GM21529 (cell line): ENCODE data around the gene PECR.
"Not testable (repeated sequence)": the region's sequence is repeated elsewhere in the genome, so short reads cannot be mapped to it uniquely, and the experiment has no call there.

Experiments used
- ATAC-seq: cut with Tn5 transposase; IDR thresholded peaks from one replicate; pipeline ENCODE4 v1.9.1; 2021; ENCODE audit not compliant: unreplicated experiment

The PECR gene

DNA sequence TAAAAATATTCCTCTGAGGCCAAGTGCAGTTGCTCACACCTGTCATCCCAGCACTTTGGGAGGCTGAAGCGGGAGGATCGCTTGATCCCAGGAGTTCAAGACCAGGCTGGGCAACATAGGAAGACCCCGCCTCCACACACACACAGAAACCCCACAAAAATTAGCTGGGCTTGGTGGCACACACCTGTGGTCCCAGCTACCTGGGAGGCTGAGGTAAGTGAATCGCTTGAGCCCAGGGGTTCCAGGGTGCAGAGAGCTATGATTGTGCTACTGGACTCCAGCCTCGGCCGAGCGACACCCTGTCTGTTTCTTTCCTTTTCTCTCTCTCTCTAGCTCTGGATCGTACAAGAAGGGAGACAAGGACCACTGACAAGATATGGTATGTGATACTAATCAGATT, 25.7 kb upstream of the PECR start:
- no peak for ATAC-seq

DNA sequence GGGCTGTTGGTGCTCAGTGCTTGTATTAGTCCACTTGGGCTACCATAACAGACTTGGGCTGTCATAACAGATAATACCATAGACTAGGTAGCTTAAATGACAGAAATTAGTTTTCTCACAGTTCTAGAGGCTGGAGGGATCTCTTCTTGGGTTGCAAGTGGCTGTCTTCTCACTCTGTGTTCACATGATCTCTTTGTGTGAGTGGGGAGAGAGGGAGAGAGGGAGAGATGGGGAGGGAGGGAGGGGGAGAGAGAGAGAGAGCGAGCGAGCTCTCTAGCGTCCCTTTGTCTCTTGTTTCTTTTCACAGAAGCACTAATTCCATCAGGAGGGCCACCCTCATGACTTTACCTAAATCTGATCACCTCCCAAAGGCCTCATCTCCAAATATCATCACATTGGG, 23.1 kb upstream of the PECR start:
- no peak for ATAC-seq

DNA sequence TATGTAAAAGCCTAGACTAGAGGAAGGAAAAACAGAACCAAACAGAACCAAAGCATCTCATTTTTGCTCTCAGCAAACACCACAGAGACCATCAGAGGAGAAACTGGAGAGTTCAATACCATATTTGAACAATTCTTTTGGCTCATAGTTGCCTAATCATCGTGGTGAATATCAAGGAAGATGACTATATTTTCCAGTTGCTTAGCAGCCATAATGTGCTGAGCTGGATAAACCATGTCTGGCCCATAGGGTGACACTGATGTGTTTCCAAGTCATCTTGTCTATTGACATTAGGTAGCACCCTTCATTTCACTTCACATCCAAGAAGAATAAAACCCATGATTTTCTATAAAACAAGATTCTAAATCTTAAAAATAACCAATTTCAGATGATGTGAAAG, 21.6 kb upstream of the PECR start:
- no peak for ATAC-seq

DNA sequence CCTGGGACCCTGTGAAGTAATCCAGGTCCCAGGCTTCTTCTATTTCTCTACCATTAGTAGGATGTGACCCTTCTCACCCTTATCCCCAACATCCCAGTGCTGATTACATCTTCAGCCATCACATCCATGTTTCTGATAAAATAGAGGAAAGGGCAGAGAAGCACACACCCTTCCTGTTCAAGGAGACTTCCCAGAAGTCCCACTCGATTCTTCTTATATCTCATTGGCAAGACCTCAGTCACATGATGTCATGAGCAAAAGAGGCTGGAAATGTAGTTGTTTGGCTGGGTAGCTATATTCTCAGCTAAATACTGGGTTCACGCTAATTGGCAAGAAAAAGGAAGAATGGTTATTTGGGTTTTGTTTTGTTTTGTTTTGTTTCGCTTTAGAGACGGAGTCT, 19.5 kb upstream of the PECR start:
- ATAC-seq: no peak

DNA sequence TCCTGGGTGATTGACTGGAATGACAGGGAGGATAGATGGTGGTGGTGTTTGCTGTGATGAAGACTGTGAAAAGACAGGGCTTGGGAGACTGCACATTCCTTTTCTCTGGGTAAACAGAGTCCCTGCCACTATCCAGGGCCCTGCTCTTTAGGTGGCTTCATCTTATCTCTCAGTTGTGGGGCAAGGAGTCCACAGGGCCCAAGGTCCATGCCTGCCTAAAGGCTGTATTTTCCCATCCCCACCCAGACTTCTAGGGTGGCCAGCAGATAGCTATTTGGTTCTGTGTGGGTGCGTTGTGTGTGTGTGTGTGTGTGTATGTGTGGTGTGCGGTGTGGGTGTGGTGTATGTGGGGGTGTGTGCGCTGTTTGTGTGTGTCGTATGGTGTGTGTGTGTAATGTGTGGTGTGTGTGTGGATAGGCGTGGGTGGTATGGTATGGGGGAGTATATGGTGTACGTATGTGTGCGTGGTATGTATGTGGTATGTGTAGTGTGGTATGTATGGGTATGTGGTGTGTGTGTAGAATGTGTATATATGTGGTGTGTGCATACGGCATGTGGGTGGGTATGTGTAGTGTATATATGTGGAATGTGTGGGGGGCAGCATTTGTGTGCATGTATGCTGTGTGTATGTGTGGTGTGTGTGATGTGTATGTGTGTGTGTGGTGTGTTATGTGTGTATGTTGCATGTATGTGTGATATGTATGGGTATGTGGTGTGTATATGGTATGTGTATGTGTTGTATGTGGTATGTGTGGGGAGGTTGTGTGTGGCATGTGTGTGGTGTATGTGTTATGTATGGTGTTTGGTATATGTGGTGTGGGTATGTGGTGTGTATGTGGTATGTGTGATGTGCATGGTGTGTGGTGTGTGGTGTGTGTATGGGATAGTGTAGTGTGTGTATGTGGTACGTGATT, 17.1 kb upstream of the PECR start:
- ATAC-seq: no peak

DNA sequence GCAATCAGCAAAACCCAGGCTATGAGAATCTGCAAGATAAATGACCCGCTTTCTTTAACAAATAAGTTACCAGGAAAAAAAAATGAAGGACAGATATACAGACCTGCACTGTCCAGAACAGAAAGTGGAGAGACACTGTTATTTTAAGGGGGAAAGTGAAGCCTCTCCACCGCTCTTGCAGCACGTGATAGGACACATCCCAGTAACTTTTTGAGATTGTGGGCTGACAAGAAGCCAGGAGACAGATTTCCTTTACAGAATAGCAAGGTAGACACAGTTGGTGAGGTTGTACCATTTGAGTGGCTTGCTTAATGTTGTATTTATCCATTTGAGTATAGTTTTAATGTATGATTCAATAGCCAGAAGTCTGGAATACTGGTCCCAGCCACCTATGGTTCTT, 13.1 kb upstream of the PECR start:
- ATAC-seq: no peak

DNA sequence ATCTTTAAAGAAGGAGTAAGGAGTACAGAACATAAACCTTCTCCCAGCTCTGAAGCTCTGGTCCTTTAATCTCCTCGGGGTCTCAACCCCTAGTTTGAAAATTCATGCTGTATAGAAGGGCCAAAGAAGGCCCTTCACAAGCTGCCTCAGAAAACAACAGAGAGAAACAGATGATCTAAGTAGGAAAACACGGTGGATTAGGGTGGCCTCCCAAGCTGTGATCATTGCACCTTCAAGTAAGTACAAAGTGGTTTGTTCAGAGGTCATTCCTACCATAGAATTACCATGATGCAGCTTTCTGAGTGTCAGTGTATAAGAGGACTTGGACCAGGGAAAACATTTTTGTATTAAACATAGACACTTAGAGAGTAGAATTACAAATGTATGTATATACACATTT, 11.0 kb upstream of the PECR start:
- ATAC-seq: no peak

DNA sequence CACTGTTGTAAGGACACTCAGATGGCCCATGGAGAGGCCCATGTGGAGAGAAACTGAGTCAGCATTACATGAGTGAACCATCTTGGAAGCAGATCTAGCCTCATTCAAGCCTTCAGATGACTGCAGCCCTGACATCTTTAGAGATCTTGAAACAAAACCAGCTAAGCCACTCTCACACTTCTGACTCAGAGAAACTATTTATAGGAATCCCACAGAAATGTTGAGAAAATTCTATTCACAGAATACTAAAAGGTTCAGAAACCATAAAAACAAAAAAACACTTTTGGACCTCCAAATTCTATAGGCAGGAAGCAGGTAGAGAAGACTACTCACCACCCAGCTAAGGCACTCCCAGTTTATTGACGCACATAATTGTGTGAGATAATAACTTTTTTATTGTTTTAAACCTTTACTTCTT, 8.8 kb upstream of the PECR start:
- ATAC-seq: peak; percentile 72

DNA sequence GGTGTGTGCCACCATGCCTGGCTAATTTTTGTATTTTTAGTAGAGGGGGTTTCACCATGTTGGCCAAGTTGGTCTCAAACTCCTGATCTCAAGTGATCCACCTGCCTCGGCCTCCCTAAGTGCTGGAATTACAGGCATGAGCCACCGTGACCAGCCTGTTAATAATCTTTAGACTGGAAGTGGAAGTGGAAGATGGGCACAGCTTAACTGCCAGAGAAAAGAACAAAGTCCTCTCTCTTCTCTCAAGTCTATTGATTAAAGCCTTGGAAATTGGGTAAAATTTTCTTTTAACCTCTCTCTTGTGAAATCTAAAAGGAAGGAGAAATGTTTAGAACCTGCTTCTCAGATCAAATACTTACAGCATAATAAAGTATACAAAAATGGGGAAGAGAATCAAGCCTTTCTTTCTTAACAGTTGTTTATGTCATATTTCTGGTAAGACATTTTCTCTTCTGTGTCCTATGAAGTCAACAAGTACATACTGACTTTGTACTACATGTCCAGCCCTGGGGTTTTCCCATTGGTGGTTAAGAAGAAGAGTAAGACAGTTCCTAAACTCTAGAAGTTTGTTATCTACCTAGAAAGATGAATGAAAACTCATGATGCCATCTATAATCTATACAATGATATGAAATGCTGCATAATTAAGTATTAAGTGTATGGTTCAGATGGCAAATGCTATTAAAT, 4.7 kb upstream of the PECR start:
- no peak for ATAC-seq

DNA sequence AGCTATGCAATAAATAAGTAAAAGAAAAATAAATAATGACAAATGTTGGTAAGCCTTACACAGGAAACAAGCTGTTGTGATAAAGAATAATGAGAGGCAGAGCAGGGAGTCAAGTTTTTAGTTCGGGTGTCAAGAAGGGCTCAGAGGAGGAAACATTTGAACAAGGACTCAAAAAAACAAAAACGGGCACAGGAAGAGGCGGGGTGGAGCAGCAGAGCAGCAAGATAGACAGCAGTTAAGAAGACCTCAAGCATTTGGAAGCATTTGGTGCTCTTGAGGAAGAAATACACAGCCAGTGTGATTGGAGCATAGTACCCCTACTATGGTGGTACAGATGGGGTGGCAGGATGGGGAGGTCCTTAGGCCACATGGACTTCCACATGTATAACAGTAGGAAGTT, 2.9 kb upstream of the PECR start:
- ATAC-seq: no peak

DNA sequence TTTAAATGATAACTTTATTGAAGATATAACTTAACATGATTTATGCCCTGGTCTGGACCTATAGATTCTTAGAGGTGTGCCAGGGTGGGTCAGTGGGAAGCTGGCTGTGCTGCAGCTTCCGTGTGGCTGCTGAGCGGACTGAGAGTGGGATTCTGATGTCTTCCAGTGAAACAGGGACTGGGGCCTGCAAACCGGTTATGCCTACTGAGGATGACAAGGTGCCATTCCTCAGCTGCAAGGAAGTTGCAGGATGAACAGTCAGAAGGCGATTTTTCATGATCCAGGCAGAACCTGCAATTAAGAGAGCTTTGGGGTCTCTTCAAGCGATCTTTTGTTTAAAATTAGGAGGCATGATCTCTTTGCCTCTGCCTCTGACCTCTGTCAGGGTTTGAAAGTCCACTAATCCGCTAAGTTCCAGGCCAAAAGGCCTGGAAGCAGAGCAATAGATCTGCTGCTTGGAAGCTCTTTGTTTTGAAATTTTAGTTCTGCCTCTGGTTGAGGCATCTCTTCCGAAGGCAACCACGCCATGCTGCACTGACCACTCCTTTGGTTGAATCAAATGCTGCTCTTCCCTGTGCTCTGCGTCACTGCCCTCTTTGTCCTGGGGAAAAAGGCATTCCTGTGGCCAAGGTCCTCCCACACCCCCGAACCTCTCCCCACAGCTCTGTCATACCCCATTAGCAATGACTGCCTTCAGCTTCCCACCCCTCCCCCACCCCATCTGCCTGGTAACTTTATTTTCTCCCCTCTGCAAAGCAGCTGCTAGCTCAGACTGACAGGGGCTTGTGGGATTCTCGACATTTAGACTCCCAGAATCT, 2.1 kb upstream of the PECR start:
- ATAC-seq: no peak

DNA sequence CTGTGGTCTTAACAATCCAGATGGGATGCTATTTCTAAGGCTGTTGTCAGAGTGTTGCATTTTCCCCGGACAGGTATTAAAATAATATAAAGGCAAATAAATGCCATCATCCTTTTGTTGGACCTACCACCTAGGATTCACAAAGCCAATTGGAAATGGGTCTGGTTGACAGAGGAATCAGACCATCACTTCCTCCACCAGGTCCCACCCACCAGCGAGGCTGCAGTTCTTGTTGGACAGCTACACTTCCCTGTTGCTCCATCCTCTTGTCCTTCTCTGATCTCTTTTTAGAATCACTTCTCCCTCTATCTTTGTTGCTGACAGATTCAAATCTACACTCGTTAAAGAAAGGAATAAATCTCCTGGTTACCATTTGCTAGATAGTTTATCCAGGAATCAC, 1.2 kb upstream of the PECR start:
- no peak for ATAC-seq

DNA sequence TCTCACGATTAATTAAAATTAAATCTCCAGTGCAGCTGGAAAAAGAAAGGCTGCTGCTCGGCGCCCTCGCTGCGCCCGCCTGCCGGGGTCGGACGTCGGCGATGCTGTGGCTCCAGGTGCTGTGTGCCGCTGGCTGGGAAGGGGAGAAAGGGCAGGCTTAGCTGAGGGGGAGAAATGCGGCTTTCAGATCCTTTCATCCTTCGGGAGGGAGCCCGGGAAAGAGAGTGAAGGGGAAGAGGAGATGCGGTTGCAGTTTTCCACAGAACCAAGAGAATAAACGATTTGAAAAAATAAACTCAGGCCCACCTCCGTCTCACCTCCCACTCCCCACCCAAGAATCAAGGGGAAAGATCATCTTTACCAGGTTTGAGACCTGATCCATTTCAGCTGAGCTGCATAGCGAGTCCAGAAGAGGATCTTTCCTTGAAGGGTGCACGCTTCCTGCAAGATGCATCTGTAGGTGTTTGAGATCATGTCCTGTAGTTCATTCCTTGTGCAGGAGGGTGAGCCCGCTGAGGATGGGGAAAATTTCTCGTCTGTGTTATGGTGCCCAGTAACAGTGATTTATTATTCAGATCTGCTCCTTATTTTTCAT, 605 bp upstream of the PECR start:
- ATAC-seq: peak; percentile 9

DNA sequence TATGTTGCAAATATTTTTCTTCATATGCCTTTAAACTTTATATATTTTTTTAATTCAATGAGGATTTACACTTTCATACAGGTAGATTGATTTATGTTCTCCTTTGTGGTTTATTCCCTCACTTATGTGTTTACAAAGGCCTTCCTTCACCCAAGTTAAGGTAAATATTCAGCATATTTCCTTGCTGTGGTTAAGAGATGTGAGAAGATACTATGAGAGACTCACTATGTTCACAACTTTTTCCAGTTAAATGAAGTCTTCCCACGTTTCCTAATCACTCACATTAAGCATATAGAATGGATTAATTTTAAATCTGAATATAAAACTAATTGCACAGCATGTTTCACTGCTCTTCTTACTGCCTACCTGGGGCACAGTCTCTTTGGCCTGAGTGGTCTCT, 597 bp downstream of the PECR start:
- no peak for ATAC-seq

DNA sequence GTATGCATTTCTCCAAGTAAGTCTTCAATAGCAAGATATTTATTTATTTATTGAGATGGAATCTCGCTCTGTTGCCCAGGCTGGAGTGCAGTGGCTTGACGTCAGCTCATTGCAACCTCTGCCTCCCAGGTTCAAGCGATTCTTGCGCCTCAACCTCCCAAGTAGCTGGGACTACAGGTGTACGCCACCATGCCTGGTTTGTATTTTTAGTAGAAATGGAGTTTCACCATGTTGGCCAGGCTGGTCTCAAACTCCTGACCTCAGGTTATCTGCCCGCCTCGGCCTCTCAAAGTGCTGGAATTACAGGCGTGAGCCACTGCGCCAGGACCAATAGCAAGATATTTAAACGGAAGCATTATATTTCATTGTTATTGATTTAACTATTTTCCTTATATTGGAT, 1.6 kb downstream of the PECR start:
- ATAC-seq: not testable (repeated sequence)

DNA sequence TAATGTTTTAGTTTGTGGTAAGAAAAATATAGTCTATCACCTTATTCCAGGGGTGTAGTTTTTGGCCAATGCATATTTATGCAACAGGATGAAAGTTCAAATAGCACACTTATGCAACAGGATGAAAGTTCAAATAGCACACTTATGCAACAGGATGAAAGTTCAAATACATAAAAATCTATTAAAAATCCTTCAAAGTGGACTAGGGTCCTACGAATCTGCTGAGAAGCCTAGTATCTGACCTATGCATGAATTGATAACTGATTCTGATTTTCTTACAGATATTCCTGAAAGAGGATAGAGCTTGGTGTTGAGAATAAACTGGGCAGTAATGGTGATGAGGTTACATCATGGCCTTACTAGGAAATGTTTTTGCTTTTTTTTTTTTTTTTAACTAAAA, 2.8 kb downstream of the PECR start:
- no peak for ATAC-seq

DNA sequence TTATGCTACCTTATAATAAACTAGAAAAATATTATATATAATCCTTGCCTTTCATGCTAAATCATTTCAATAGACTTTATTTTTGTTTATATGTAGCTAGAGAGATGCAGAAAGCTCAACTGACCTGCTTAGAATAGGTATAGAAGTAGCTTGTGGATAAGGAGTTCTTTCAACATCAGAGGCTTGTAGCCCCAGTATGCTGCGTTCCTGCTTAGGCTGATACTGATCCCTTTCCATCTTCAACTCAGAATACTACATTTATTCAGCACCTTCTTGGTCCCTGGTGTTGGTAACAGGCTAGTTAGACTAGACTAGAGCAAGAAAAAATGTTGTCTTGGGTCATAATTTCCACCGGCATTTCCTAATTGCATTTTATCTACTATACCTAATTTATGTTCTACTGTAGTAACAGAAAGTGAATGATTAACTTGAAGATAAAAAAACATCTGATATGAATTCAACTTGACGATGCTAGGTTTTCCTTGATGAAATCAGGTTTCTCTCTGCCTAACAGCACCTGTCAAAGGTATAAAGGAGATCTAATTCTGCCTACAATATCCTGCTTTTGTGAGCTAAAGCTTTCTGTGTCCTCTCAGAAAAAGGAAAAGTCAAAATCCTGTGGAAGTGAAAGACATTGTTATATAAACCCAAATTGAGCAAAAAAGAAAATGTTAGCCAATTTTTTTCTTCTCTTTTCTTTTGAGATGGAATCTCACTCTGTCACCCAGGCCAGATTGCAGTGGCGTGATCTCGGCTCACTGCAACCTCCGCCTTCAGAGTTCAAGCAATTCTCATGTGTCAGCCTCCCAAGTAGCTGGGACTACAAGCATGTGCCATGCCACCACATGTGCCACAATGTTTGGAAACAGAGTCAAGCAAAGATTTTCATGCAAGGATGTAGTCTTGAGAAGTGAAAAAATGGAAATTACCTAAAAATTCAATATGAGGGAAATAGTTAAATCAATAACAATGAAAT, 5.8 kb downstream of the PECR start:
- ATAC-seq: no peak

DNA sequence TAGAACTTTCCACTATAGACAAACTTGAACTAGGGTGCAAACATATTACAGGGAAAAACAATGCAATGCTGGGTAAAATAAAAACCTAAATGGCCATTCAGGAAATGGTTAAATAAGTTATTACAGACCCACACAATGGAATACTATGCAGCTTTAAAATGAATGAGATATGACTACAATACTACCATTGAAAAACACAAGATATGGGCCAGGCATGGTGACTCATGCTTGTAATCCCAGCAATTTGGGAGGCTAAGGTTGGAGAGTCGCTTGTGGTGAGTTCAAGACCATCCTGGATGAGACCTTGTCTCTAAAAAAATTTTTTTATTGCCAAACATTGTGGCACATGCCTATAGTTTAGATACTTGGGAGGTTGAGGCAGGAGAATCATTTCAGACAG, 6.8 kb downstream of the PECR start:
- ATAC-seq: no peak

DNA sequence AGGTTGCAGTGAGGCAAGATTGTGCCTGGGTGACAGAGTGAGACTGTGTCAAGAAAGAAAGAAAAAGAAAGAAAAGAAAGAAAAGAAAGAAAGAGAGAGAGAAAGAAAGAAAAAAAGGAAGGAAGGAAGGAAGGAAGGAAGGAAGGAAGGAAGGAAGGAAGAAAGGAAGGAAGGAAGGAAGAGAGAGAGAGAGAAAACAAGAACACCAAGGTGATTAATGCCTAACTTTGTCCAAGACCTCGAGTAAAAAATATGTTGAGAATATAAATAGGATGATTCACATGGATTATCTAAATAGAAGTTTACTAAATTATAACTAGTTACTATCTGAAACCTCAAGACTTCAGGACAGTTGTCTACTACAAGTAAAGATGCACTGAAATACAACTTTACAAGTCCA, 7.2 kb downstream of the PECR start:
- no peak for ATAC-seq

DNA sequence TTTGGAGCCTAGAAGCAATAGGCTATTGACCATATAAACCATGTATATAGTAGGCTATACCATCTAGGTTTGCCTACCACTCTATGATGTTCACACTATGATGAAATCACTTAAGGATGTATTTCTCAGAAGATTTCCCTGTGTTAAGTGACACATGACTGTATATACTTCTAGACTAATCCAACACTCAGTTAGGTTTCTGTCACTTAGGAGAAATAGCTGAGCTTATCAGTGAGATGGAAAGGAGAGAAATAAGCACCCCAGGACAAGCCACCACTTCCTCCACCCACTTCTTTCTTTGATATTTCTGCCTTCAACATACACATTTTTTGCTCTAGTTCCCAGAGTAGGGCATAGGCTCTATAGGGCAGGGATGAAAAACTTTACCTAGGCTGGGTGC, 7.8 kb downstream of the PECR start:
- ATAC-seq: no peak
